MCF 10A (cell line): Measurements from ENCODE around the gene GJA4. TPM values are rescaled to one million over a fixed set of nuclear protein-coding genes. Genes with fewer than 3 reads are reported as not detected.
"Not testable (repeated sequence)": the region's sequence is repeated elsewhere in the genome, so short reads cannot be mapped to it uniquely, and the experiment has no call there.

Experiments
- BruUV-seq: library from RNA; stranded (reverse); fragments of 400-500 nt; replicated peaks from 2 replicates; lab custom pipeline; 2021; lab: Mats Ljungman, UMichigan
- CTCF ChIA-PET: fragments of 300-600 bp; sonication (Branson Sonifier 250); formaldehyde crosslinking; extraction: SDS; loops from one replicate; lab custom pipeline; 2021; ENCODE audit warnings: antibody characterized with exemption, inconsistent platforms; lab: Yijun Ruan, JAX
- POLR2A ChIA-PET: fragments of 300-600, 350-650 bp; sonication (Branson Sonifier 250); formaldehyde crosslinking; extraction: SDS; loops from one replicate; lab custom pipeline; 2020; ENCODE audit warnings: antibody characterized with exemption, inconsistent platforms; lab: Yijun Ruan, JAX
- DNase-seq: peaks from one replicate; pipeline ENCODE4 v3.0.0-alpha.2; 2018; ENCODE audit not compliant: unreplicated experiment
- H3K27ac Mint-ChIP-seq: one replicate; pipeline ENCODE4 v1.8.0; 2022; ENCODE audit warnings: mild to moderate bottlenecking, low read depth, mixed read lengths; ENCODE audit not compliant: unreplicated experiment
- H3K27me3 Mint-ChIP-seq: one replicate; pipeline ENCODE4 v1.8.0; 2022; ENCODE audit warnings: mixed read lengths; ENCODE audit not compliant: insufficient read depth, unreplicated experiment
- H3K36me3 Mint-ChIP-seq: one replicate; pipeline ENCODE4 v1.8.0; 2022; ENCODE audit warnings: mild to moderate bottlenecking, moderate library complexity, mixed read lengths; ENCODE audit not compliant: insufficient read depth, unreplicated experiment
- H3K4me1 Mint-ChIP-seq: one replicate; pipeline ENCODE4 v1.8.0; 2022; ENCODE audit warnings: mixed read lengths; ENCODE audit not compliant: insufficient read depth, unreplicated experiment
- H3K4me3 Mint-ChIP-seq: one replicate; pipeline ENCODE4 v1.8.0; 2022; ENCODE audit warnings: mild to moderate bottlenecking, moderate library complexity, mixed read lengths; ENCODE audit not compliant: unreplicated experiment
- H3K9me3 Mint-ChIP-seq: one replicate; pipeline ENCODE4 v1.8.0; 2022; ENCODE audit warnings: mixed read lengths; ENCODE audit not compliant: unreplicated experiment
- intact Hi-C: fragments of 100-400 bp; cut with micrococcal nuclease; formaldehyde crosslinking; loops from 2 replicates; pipeline ENCODE4 v1.14.1; 2022
- total RNA-seq: library from RNA; stranded (reverse); gene quantifications from 2 replicates; pipeline ENCODE4 v1.2.3, GENCODE V29; 2022
- TF ChIP-seq, protein P1 (sequence below): fragments of 200-600 bp; IDR thresholded peaks from one replicate; pipeline ENCODE4 v1.8.0; 2022; ENCODE audit warnings: antibody characterized with exemption, mild to moderate bottlenecking; ENCODE audit not compliant: unreplicated experiment

GJA4 gene
- total RNA-seq, 1 experiment from 2014 or later: not detected

DNA sequence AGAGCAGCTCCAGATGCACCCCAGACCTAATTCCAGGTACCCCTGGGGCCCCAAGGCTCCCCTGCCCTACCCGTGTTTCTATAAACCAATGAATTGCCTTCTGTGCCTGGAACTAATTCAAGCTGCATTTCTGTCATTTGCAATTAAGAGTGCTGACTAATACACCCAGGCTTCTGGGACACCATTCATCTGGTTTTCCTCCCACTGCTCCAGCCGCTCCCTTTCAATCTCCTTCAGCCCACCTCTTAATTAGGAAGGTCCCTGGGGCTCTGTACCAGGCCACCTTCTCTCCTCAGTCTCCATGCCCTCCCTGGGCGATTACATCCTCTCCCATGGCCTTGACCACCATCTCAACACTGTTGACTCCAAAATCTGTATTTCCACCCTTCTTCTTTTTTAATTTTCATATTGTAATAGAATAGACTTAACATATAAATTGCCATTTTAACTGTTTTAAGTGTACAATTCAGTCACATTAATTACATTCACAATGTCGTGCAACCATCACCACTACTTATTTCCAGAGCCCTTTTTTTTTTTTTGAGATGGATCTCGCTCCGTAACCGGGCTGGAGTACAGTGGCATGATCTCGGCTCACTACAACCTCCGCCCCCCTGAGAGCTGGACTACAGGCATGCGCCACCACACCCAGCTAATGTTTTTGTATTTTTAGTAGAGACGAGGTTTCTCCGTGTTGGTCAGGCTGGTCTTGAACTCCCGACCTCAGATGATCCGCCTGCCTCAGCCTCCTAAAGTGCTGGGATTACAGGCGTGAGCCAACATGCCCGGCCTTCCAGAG lies 21.0 kb upstream of the GJA4 start:
- no peak overlapping the region for H3K4me3 Mint-ChIP-seq
- H3K27ac Mint-ChIP-seq: no peak overlapping the region
- CTCF ChIA-PET: interaction anchor here (0.6 to 1.5 kb wide), 8 partner anchors 9 to 806 kb away, joined by 3 to 6 read pairs (median 3); partner anchors contain the start of genes GJB3, SMIM12 and ZMYM1
- H3K9me3 Mint-ChIP-seq: no peaks in the 10 kb centered on the region
- POLR2A ChIA-PET: interaction anchor here (1.2 to 3.7 kb wide), 3 partner anchors 9 to 17 kb away, joined by 7 to 23 read pairs (median 8); partner anchors contain the start of genes GJB3 and GJB5
- no peaks in the 10 kb centered on the region for H3K27me3 Mint-ChIP-seq
- no peaks in the 10 kb centered on the region for H3K4me1 Mint-ChIP-seq
- TF ChIP-seq, protein P1, sequence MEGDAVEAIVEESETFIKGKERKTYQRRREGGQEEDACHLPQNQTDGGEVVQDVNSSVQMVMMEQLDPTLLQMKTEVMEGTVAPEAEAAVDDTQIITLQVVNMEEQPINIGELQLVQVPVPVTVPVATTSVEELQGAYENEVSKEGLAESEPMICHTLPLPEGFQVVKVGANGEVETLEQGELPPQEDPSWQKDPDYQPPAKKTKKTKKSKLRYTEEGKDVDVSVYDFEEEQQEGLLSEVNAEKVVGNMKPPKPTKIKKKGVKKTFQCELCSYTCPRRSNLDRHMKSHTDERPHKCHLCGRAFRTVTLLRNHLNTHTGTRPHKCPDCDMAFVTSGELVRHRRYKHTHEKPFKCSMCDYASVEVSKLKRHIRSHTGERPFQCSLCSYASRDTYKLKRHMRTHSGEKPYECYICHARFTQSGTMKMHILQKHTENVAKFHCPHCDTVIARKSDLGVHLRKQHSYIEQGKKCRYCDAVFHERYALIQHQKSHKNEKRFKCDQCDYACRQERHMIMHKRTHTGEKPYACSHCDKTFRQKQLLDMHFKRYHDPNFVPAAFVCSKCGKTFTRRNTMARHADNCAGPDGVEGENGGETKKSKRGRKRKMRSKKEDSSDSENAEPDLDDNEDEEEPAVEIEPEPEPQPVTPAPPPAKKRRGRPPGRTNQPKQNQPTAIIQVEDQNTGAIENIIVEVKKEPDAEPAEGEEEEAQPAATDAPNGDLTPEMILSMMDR: no peak
- no peak for DNase-seq
- intact Hi-C loops: no loop called here
- BruUV-seq: no TSS peak
- no peaks in the 10 kb centered on the region for H3K36me3 Mint-ChIP-seq

- H3K4me3 Mint-ChIP-seq, H3K27me3 Mint-ChIP-seq, H3K27ac Mint-ChIP-seq, BruUV-seq, H3K4me1 Mint-ChIP-seq, H3K36me3 Mint-ChIP-seq, intact Hi-C loops, H3K9me3 Mint-ChIP-seq, DNase-seq: not testable (repeated sequence)
- POLR2A ChIA-PET: interaction anchor here (0.9 to 1.4 kb wide), 2 partner anchors 18 to 19 kb away, joined by 3 to 7 read pairs; partner anchors contain the start of gene GJB5
- CTCF ChIA-PET: interaction anchor here (0.7 to 1.7 kb wide), 3 partner anchors 9 to 75 kb away, joined by 3 to 6 read pairs (median 3); no protein-coding TSS in a partner anchor
Observed at GRCh38 chr1:34773114-34773513, 19.7 kb upstream of the GJA4 start.

DNA sequence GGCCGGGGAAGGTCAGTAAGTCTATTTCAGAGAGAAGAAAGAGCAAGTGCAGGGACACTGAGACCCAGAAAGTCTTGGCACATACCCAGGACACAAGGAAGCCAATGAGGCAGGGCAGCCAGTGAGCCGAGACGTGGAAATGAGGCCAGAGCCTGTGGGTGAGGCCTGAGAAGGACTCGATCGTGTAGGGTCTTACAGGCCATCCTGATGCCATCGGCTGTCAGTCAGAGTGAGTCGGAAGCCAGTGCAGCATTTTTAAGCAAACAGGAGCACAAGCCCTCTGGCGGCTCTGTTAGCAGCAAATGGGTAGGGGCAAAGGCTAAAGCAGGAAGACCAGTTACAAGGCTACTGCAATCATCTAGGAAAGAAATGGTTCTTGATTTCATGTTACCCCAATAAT lies 17.8 kb upstream of the GJA4 start:
- Mint-ChIP-seq H3K4me3 (no peak overlapping the region), H3K27ac (no peak overlapping the region), H3K36me3 (no peaks in the 10 kb centered on the region), H3K27me3 (no peaks in the 10 kb centered on the region), H3K9me3 (no peaks in the 10 kb centered on the region), H3K4me1 (peaks cover 22% of the 10 kb centered on the region)
- TF ChIP-seq, protein P1: no peak
- POLR2A ChIA-PET: no interaction called here
- CTCF ChIA-PET: no interaction called here
- intact Hi-C loops: no loop called here
- DNase-seq: no peak
- BruUV-seq: no TSS peak

DNA sequence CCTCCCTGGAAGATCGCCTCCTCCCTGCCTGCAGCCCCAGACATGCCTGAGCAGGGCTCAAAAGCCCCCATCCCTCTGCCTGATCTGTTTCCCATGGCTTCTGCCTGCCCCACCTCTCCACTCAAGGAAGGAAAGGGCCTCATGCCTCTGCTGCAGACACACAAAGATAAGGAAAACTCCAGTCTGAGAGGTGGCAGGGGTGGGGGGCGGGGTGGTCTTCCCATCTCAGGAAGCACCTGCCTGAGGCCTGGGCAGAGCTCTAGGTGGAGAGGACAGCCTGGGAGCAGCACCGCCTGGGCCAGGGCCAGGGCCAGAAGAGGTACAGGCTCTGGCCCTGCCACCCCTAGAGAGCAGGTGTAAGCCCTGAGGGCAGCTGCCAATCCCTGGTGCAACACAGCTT lies 15.9 kb upstream of the GJA4 start:
- CTCF ChIA-PET: interaction anchor here (0.6 to 1.8 kb wide), 2 partner anchors 10 to 75 kb away, joined by 4 to 7 read pairs; no protein-coding TSS in a partner anchor
- BruUV-seq: no TSS peak

More for the DNA sequence above, 15.9 kb upstream of the GJA4 start:
- intact Hi-C loops: no loop called here
- Mint-ChIP-seq H3K4me3 (no peak overlapping the region), H3K27me3 (no peaks in the 10 kb centered on the region), H3K36me3 (no peaks in the 10 kb centered on the region), H3K4me1 (peaks cover 29% of the 10 kb centered on the region), H3K27ac (no peak overlapping the region), H3K9me3 (no peaks in the 10 kb centered on the region)
- DNase-seq: no peak
- TF ChIP-seq, protein P1: no peak
- POLR2A ChIA-PET: interaction anchor here (1.0 kb wide), 1 partner anchor 83 kb away, joined by 4 read pairs; the partner anchor contains the start of gene SMIM12
